Measurements from ENCODE around the gene GLA.

The GLA gene

GRCh38 chrX:101407748-101408531, at the start of gene GLA, which contains the start of gene HNRNPH2:
TSS of gene GLA (minus strand) at chrX:101407925. CDS start at chrX:101407903, 22 bp downstream.
TSS of gene HNRNPH2 (plus strand) at chrX:101408222. CDS start at chrX:101411989, 3,767 bp downstream.
- peak; percentile 97 for DNase-seq

- DNase-seq = no peak
Measured at GRCh38 chrX:101452056-101452455, 44.3 kb upstream of the GLA start.

GRCh38 chrX:101450961-101451360, 43.2 kb upstream of the GLA start:
- DNase-seq = no peak

GRCh38 chrX:101450085-101450484, 42.4 kb upstream of the GLA start:
- no peak for DNase-seq

- DNase-seq = no peak
Measured at GRCh38 chrX:101449279-101449678, 41.6 kb upstream of the GLA start.

- DNase-seq = no peak
Measured at GRCh38 chrX:101442085-101442484, 34.4 kb upstream of the GLA start.

- DNase-seq = peak; percentile 11
Measured at GRCh38 chrX:101430457-101431078, 22.8 kb upstream of the GLA start.

- no peak for DNase-seq
Measured at GRCh38 chrX:101429934-101430333, 22.2 kb upstream of the GLA start.

- DNase-seq = no peak
Measured at GRCh38 chrX:101427954-101428353, 20.2 kb upstream of the GLA start.

- DNase-seq = no peak
Measured at GRCh38 chrX:101419489-101419888, 11.8 kb upstream of the GLA start.

- DNase-seq = peak; percentile 11
Measured at GRCh38 chrX:101417981-101418841, 10.5 kb upstream of the GLA start.

- DNase-seq = no peak
Measured at GRCh38 chrX:101417190-101417589, 9.5 kb upstream of the GLA start.

- no peak for DNase-seq
Measured at GRCh38 chrX:101416691-101417090, 9.0 kb upstream of the GLA start.

- DNase-seq = peak; percentile 72
Measured at GRCh38 chrX:101415180-101416145, 7.7 kb upstream of the GLA start.

GRCh38 chrX:101411984-101412383, 4.3 kb upstream of the GLA start:
- DNase-seq = no peak

GRCh38 chrX:101410461-101410860, 2.7 kb upstream of the GLA start:
- no peak for DNase-seq

GRCh38 chrX:101409043-101409442, 1.3 kb upstream of the GLA start:
- DNase-seq = no peak

- DNase-seq = no peak
Measured at GRCh38 chrX:101408532-101408841, 762 bp upstream of the GLA start.

GRCh38 chrX:101407167-101407747, 468 bp downstream of the GLA start:
- DNase-seq = no peak

GRCh38 chrX:101399825-101400224, 7.9 kb downstream of the GLA start:
- DNase-seq = no peak

GRCh38 chrX:101398694-101399093, 9.0 kb downstream of the GLA start:
- no peak for DNase-seq

GRCh38 chrX:101397779-101398178, 9.9 kb downstream of the GLA start:
- DNase-seq = no peak

Measured in CD4-positive, alpha-beta T cell treated with Interleukin-4 for 4 hours (primary cell).